ENCODE results near the gene CNMD.

The CNMD gene

DNA sequence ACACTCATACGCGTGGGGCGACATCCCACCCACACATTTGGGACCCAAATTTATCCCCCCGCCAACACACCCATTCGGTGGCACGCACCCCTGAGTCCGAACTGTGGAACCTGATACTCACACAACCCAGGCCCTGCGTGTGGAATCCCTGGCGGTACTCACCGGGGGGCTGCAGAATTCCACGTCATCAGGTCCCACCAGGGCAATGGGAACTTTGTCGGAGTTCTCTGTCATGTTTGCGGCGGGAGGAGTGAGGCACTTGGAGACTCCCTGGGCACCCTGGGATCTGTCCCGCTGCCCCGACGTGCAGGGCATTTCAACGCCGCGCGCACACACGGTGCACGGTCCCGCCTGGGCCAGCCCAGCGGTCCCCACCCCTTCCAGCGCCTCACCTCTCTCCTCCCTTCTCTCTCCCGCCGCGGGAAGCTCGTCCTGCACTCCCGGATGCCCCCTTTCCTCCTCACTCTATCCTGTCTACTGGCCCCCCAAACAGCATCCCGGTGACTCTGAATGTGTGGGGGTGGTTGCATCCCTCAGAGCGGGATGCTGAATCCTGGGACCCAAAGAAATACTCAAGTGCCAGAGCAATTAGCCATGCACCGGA is at the start of gene CNMD:
Gene CNMD, minus strand, starts transcription at position 353 of the 604 bp plus-strand sequence. Its CDS starts 119 bp downstream, at position 234.
- no peak for DNase-seq (ENCODE audit: low spot score)

DNA sequence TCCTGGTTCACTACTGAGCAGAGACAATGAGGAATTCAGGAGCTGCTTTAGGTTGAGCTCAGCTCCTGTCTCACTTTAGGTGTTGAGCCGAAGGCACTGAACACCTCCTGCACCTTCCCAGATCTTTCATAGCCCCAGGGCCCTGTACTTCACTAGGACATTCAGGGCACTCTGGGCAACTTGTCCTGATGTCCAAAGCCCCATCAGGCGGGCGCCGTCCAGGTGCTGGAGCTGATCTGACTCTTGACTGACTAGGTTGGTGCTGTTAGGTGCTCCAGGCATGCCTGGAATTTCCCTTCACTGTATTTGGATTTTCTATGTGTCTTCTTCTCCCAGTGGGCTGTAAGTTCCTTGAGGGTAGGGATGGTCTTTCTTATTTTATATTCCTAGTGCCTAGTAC is 48.4 kb upstream of the CNMD start:
- DNase-seq (ENCODE audit: low spot score) = no peak

DNA sequence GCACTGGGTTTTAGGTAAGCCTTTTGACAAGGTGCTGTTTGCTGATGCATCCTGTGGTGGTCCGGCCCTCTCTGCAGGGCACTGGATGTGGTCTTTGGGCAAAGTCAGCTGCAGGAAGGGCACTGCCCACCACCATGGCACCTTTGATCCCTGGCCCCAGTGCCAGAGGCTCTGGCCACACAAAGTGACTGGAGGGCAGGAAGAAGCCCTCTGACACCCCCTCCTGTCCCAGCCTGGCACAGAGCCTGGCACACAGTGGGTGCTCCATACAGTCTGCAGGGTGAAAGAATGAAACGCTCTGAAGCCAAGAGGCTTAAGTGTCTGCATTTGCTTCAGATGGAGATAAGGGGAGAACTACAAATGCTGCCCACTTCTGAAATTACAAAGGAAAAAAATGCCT is 47.6 kb upstream of the CNMD start:
- DNase-seq (ENCODE audit: low spot score) = no peak

DNA sequence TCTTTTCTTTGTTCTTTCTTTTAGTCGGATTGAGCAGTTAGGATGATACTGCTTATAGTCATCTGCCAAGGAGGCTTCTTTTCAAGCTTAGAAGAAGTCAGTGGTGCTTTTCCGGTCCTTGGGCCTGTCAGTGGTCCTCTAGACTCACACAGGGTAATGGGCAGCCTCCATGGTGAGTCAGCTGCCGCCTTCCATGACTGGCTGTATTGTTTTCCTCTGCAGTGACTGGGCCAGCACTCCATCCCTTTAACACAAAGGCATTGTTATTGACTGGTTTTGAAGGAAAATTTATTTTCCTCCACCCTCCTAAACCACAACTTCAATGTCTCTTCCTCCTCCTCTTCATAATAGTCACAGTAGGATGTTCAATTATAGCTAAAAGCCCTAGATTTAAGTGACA is 47.1 kb upstream of the CNMD start:
- no peak for DNase-seq (ENCODE audit: low spot score)

DNA sequence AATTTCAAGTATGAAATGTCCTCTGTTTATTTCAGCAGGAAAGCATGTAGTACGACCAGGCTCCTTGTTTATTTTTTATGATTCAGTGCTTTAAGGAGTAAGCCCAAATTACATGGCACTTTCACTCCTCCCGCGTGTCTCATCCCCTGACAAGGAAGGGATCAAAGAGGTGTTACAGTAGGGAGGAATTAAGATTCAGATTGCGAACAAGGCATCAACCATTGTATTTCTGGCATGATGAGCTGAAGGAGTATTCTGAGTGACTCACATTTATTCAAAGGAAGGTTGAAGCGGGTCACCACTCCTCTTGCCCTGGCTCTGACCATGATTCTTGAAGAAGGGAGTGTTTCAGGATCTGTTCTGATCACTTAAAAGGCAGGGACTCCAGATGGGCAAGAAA is 46.1 kb upstream of the CNMD start:
- no peak for DNase-seq (ENCODE audit: low spot score)

DNA sequence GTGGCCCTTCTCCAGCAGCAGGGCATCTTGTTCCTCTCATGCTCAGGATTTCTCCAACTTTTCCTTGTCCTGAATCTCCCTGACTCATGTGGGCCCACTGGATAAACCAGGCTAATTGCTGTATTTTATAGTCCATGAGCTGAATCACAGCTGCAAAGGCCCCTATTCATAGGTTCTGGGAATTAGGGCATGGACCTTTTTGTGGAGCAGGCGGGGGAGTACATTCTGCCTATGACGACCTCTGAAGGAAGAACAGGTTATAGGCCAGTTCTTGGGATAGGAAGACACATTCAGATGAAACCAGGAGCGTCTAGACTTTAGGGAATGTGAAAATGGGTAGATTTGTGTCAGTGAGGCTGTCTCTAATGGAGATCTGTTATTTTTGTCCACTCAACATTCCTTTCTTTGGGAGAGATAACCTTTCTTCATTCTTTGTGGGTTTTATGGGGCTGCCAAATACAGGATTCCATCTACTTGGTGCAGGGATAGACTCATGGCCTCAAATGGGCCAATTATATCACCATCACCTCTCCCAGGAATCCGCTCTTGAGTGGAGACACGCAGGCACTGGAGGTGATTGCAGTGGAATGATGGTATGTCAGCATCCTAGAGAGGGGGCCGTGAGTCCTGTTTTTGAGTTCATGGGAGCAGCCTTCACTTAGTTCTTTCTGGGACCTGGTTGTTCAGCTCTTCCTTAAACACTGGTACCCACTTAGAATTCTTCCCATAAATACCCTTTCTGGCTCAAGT is 45.1 kb upstream of the CNMD start:
- DNase-seq (ENCODE audit: low spot score) = no peak

DNA sequence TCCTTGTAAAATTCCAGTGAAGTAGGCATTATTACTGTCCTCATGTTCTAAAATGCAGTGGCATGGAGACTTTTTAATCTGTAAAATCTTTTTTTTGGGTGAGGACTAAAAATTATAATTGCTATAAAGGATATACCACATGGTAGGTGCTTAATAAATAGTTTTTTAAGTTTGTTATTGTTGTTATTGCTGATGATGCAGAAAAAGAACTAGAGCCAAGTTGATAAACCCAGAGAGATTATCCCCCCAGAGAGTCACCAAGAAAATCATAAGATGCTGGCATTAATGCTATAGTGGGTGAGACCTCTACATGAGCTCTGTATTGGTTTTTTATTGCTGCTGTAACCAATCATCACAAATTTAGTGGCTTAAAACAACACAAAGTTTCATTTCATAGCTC is 44.3 kb upstream of the CNMD start:
- no peak for DNase-seq (ENCODE audit: low spot score)

DNA sequence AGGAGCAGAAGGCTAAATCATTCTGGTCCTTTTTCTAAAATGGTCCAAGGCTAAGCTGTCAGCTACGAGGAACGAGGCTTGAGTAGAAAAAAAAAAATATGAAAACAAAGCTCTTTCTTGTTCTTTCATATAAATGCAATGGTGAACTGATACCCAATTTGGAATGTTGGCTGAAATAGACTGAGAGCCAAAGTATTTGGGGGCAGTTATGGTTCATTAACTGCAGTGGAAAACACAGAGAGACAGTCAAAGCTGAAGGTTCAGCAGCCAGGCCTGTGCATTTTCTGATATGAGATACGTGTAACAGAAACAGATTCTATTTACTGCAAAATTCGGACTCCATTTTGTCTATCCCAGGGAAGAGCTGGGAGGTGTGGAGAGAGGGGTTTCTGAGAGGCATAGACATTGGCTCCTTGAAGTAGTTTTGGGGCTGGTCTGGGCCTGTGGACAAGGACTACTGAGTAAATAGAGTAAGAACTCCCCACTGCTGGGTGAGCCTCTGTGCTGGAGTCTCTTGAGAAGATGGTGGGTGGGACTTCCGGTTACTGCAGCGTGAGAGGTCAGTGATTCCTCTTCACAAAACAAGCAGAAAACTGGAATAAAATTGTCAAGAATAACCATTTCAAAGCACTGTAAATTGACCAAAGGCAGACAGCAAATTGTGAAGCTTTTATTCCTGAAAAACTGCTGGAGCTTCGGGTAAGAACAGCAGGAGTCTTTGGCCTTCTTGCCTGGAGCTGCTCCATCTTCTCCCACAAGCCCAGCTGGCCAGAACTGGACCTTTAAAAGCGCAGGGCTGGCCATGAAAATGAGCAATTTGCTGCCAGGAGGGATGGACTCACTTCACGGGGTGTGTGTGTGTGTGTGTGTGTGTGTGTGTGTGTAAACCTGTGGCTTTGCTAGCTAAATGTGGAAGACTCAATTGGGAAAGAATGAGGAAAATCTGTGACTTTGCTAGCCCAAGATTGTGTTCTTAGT is 43.1 kb upstream of the CNMD start:
- DNase-seq (ENCODE audit: low spot score) = no peak

DNA sequence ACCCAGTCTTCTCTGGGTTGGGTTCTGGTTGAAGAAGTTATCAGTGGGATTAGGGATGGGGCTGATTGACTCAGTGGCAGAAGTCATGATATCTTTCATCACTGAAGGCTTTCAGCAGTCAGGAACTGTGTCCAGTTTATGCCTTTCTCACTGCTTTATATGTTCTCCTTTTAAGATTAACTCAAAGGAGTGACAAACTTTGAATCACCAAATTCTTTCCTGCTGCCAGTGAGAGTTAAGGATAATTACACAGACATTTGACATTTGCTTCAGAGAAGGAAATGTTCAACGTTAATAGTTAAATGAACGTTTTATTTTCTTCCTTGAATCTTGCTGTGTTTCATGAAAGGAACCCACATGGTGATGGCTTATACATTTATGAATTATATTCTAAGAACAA is 41.0 kb upstream of the CNMD start:
- DNase-seq (ENCODE audit: low spot score) = no peak

DNA sequence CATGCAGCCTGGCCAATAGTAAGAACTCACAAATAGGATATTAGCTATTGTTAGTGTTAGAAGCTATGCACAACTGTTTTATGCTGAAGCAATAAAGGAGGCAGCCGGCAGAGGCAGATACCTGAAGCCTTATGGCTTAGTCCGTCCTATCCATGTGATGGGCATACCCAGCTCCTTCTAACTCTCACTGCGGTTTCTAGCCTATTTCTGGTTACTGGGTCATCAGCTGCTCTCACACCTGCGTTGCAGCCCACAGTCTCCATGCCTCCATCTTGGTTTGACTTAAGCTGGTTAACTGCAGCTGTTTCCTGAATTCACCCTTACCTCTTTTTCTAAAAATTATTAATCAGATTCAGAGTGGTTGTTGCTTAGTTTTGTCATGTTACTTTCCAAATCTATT is 40.5 kb upstream of the CNMD start:
- no peak for DNase-seq (ENCODE audit: low spot score)

DNA sequence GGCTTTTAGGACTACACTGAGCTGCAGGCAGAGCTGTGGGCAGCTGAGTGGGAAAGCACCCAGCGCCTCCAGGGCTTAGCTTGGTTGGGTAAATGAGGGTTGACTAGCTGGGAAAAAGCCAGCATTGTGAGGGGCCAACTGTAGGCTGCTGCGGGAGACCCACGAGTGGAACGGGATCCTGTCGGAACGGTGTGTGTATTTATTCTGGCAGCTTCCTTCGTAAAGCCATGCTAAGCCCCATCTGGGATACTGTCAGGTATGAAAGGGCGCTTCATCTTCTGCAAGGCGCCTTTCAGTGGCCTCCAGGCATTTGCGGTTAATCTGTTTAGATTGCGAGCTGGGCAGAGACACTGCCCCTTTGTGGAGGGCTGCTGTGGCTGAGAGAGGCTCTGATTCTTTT is 39.5 kb upstream of the CNMD start:
- no peak for DNase-seq (ENCODE audit: low spot score)

DNA sequence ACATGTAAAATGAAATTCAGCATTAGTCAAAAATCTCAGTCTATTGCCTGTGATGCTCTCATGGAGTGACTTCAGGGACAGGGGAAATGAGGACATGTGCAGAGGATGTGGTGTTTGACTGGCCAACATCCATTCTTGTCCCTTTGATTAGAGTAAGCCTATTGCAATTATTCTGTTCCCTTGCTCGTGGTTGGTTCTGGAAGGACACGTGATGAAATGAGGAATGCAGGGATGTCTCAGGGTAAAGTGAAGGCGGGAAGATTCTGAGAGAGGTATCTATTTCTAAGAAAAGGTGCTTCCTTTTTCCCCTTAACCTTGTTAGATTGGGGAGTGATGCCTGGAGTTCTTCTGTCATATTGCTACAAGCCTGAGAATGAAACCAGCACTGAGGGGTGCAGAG is 37.1 kb upstream of the CNMD start:
- DNase-seq (ENCODE audit: low spot score) = no peak

DNA sequence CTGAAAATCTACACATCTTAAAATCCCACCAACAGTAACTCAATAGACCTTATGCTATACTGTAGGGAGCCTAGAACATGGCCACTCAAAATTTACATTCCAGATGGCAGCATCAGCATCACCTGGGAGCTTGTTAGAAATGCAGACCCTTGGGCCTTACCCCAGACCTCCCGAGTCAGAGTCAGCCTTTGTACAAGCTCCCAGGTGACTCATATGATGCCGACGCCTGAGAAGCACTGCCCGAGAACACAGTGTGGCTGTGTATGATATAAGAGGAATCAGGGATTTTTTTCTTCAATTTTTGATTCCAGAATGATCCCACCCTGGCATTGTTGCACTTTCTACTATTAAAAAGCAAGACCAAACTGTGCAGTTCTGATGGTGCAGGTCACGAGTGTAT is 35.9 kb upstream of the CNMD start:
- DNase-seq (ENCODE audit: low spot score) = no peak

DNA sequence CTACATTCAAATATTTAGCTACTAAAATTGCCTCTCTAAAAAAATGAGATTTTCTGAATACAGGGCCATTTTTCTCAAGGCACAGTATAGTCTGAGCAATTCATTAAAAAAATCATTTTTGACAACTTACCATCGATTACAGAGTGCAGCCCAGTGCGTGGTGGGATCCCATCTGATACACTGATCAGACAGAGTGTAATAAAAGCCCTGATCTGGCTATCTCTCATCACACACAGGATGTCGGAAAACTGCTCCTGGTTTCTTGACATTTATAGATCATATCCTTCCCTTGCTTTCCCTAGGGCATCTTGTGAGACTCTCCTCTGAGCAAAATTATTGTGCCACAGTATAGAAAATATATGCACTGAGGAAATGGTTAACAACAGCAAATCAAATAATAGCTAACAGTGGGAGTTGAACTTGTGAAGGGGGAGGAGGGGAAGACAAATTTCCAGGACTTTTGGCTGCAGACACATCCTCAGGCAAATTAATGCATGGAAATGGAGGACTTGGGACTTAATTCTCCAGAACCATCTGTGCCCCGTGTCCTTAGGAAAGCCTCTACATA is 28.4 kb upstream of the CNMD start:
- DNase-seq (ENCODE audit: low spot score) = no peak

DNA sequence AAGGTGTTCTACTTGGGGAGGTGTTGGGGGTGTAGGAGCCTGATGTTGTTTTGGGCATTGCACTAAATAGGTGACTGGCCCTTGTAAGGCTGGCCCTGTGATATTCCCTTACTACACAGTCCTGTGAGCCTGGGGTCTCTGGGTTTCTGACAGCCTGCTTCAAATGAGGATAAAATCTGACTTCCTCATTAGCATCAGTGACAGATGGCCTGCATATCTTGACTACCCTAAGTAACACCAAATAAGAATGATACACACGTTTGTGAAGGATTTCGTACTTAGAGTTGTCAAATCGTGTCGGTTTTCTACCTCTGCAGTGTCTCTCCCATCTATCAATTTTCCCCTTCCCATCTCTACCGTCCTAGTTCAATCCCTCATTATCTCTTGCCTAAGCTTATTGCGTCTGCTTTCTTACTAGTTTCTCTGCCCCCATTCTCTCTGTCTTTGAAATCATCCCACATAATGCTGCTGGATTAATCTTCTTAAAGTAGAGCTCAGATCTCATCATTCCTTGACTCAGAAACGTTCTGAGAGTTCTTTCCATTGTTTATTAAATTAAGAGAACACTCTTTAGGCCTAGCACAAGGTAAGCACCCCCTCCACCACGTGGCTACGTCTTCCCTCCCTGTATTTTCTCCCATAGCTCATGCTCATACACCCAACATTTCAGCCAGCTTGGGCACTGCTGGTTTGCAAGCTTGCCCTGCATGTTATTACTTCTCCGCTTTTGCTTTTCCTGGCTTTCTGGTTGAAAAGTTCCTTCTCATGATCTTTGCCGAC is 26.2 kb upstream of the CNMD start:
- DNase-seq (ENCODE audit: low spot score) = no peak

DNA sequence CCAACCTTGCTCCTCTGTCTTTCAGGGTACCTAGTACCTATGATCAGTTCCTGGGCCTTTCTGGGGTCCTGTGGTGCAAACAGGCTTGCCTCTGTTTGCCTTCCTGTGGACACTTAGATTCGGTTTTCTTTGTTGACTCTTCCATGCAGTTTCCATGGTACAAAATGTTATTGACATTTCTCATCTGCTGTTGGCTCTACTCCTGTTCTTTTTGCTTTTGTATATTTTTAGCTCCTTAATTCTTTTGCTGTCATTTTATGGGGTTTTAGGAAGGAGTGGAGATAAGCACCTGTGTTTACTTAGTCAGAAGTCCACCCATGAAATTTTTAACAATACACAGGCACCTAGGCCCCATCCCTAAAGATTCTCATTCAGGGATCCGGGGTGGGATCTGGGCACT is 20.5 kb upstream of the CNMD start:
- DNase-seq (ENCODE audit: low spot score) = no peak

DNA sequence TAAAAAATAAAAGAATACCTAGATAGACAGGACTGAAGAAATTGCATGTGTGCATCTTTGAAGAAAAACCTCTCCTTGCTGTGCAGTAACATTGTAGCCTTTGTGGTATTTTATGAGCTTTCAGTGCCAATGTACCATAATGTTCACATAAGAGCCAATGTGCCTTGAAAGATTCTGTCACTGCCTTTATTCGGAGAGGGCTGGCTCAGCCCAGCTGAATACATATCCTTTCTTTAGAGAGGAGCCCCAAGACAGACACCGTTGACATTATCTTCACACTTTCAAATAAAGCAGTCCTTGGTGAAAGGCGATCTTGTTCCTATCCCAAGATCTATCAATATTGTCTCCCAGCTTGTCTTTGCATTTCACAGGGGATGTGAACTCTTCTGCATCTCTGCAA is 18.5 kb upstream of the CNMD start:
- DNase-seq (ENCODE audit: low spot score) = no peak

DNA sequence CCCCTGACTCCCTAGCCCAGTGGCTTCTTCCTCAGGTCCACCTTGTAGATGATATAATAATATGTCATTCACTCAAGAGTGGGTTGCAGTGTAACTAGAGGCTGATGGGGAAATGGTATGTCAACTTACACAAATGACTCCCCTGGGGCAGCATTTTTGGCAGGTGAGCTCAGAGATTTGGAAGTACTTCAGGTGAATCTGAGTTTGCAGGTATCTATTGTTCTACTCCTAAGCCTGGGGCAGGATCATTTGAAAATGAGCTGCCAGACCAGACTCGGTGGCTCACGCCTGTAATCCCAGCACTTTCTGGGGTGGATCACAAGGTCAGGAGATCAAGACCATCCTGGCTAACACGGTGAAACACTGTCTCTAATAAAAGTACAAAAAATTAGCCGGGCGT is 11.6 kb upstream of the CNMD start:
- no peak for DNase-seq (ENCODE audit: low spot score)

DNA sequence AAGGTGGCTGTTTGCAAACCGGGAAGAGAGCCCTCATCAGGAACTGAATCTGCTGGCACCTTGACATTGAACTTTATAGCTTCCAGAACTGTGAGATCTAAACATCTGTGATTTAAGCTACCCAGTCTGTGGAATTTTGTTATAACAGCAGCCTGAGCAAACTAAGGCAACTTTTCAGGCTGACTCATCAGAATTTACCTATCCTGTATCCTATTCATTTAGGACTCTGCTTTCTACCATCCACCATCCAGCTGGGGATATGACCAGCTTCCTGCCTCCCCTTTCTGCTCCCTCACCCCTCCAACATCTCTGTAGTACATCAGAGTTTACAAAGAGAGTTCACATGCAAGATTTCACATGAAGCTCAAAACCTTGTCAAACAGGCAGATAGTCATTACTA is 11.1 kb upstream of the CNMD start:
- no peak for DNase-seq (ENCODE audit: low spot score)

DNA sequence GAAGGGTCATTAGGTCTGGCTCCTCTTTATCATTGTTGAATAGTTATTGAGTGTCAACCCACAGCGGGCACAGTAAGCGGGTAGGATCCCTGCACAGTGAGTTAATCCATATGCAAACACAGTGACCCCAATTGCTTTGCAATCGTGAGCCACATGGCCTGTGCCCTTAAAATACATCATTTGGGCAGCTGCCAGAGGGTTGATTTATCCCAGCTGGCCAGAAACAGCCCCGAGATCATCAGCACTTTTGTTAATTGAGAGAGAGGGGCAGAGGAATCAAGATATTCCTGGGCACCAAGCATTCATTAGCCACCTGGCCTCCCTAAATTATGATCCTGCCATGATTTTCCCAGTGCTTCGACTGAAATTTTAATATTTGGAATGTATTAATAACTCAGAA is 9.8 kb upstream of the CNMD start:
- no peak for DNase-seq (ENCODE audit: low spot score)

DNA sequence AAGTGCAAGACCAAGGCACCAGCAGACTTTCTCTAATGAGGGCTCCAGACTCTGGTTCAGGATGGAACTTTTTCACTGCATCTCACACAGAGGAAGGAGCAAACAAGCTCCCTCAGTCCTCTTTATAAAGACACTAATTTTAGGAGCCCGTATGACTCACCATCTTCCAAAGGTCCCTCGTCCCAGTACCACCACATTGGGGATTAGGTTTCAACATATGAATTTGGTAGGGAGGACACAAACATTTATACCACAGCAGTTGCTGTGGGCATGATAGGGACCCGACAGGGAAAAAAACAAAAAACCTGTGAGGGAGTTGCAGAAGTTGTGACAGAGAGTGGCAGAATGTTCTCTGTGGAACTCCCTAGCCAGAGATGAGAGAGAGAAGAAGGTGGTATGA is 6.5 kb upstream of the CNMD start:
- DNase-seq (ENCODE audit: low spot score) = no peak

DNA sequence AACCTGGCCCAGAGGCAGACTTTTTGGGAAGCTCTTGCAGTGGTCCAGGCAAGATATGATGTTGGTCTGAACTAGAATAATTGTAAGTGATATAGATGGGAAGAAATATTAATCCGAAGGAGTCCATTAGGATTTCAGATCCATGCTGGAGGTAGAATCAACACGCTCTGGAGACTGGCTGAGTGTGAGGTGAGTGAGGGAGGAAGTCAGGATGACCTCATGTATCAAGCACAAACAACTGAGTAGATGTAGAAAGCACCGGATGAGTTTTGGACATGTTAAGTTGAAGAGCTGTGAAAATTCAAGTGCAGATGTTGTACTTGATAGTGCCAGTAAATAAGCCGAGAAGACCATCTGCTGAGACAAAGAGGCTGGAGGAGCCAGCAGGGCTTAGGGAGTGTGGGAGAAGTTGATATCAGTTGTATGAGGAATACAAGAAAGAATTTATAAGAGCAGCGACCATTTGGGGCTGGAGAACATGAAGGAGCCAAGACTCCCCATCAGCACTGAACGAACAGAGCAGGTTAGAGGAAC is 5.3 kb upstream of the CNMD start:
- DNase-seq (ENCODE audit: low spot score) = no peak

Measured in left forelimb (tissue), 1 donor.